ENCODE measurements around the gene IGSF11.

DNA sequence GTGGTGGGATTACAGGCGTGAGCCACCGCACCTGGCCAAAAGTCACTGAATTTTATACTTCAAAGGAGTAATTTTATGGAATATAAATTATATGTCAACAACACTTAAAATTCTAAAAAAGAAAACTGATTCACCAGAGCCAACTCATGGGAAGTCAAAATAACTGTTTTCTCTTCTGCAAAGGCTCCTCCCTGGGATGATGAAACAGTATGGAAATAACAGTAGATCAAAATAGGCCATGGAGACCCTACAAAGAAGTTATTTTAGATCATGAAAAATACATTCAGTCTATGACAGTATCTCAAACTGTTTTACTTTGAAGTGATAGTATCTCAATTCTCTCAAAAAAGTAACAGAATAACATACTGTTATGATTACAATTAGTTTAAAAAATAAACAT, 102.7 kb downstream of the IGSF11 start:
- TF ChIP-seq, protein P1, sequence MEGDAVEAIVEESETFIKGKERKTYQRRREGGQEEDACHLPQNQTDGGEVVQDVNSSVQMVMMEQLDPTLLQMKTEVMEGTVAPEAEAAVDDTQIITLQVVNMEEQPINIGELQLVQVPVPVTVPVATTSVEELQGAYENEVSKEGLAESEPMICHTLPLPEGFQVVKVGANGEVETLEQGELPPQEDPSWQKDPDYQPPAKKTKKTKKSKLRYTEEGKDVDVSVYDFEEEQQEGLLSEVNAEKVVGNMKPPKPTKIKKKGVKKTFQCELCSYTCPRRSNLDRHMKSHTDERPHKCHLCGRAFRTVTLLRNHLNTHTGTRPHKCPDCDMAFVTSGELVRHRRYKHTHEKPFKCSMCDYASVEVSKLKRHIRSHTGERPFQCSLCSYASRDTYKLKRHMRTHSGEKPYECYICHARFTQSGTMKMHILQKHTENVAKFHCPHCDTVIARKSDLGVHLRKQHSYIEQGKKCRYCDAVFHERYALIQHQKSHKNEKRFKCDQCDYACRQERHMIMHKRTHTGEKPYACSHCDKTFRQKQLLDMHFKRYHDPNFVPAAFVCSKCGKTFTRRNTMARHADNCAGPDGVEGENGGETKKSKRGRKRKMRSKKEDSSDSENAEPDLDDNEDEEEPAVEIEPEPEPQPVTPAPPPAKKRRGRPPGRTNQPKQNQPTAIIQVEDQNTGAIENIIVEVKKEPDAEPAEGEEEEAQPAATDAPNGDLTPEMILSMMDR (IDR thresholded peaks at IDR 0.05) = no peak
- TF ChIP-seq POLR2A (IDR thresholded peaks at IDR 0.05) = no peak

Measured in vagina (tissue), 2 donors.